Subcutaneous abdominal adipose tissue (tissue), 5 donors: ENCODE data around the gene HBP1.
"Not testable (repeated sequence)": the region's sequence is repeated elsewhere in the genome, so short reads cannot be mapped to it uniquely, and the experiment has no call there.

Experiments
- H3K27ac ChIP-seq: one replicate; pipeline ENCODE4 v1.7.0; 2013; ENCODE audit warnings: low read depth, mild to moderate bottlenecking, inconsistent platforms, low read length, moderate library complexity
- H3K27me3 ChIP-seq, 5 donors: one replicate each; pipeline ENCODE4 v1.7.0; 2013; ENCODE audit warnings: low read length in 5 of 5, inconsistent platforms in 1 of 5; ENCODE audit not compliant: control insufficient read depth in 5 of 5, insufficient read depth in 4 of 5
- H3K36me3 ChIP-seq, 5 donors: one replicate each; pipeline ENCODE4 v1.7.0; 2013; ENCODE audit warnings: low read length in 5 of 5; ENCODE audit not compliant: control insufficient read depth in 5 of 5, insufficient read depth in 5 of 5
- H3K4me1 ChIP-seq, 5 donors: one replicate each; pipeline ENCODE4 v1.7.0; 2013; ENCODE audit warnings: low read length in 5 of 5, mild to moderate bottlenecking in 3 of 5, moderate library complexity in 1 of 5; ENCODE audit not compliant: control insufficient read depth in 5 of 5, insufficient read depth in 5 of 5
- H3K4me3 ChIP-seq, 5 donors: one replicate each; pipeline ENCODE4 v1.7.0; 2013; ENCODE audit warnings: low read length in 5 of 5, low read depth in 1 of 5
- H3K9ac ChIP-seq, 5 donors: one replicate each; pipeline ENCODE4 v1.7.0; 2013; ENCODE audit warnings: low read length in 5 of 5, mild to moderate bottlenecking in 4 of 5, moderate library complexity in 3 of 5
- H3K9me3 ChIP-seq, 5 donors: one replicate each; pipeline ENCODE4 v1.7.0; 2013; ENCODE audit warnings: low read length in 5 of 5; ENCODE audit not compliant: control insufficient read depth in 5 of 5
- donor health status: healthy.
- donor health status: healthy.
- donor health status: healthy.
- donor health status: healthy.
- donor health status: healthy.

Gene HBP1

DNA sequence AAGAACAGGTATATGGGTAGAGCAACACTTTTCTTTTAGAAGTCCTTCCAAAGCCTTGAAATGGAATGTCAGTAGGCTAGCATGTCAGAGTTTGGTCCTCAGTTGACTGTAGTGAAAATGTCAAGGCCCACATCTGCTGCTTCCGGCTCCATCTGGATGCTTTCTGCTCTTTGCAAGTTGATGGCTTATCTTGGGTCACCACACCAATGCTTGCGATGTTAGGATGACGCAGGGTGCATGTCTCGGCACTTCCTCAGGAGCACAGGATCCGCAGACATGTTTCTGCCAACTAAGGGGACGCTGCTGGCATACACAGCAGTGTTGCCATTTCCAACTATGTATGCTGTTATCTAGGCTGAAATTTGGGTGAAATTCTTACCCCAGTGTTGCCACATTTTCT is 14.0 kb upstream of the HBP1 start:
- peaks cover 7 to 39% (median 30%) of the 10 kb centered on the region in 5 donors for H3K36me3 ChIP-seq
- peaks cover 0 to 16% (median 10%) of the 10 kb centered on the region in 5 donors for H3K4me1 ChIP-seq
- no peak overlapping the region for H3K27ac ChIP-seq
- no peaks in the 10 kb centered on the region for H3K9me3 ChIP-seq
- H3K9ac ChIP-seq = no peak overlapping the region
- no peaks in the 10 kb centered on the region for H3K27me3 ChIP-seq
- H3K4me3 ChIP-seq = no peak overlapping the region

DNA sequence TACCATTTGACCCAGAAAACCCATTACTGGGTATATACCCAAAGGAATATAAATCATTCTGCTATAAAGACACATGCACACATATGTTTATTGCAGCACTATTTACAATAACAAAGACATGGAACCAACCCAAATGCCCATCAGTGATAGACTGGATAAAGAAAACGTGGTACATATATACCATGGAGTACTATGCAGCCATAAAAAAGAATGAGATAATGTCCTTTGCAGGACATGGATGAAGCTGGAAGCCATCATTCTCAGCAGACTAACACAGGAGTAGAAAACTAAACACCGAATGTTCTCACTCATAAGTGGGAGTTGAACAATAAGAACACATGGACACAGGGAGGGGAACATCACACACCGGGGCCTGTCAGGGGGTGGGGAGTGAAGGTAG is 13.1 kb upstream of the HBP1 start:
- not testable (repeated sequence) for H3K27ac ChIP-seq, H3K9me3 ChIP-seq
- peaks cover 7 to 41% (median 31%) of the 10 kb centered on the region in 5 donors for H3K36me3 ChIP-seq

DNA sequence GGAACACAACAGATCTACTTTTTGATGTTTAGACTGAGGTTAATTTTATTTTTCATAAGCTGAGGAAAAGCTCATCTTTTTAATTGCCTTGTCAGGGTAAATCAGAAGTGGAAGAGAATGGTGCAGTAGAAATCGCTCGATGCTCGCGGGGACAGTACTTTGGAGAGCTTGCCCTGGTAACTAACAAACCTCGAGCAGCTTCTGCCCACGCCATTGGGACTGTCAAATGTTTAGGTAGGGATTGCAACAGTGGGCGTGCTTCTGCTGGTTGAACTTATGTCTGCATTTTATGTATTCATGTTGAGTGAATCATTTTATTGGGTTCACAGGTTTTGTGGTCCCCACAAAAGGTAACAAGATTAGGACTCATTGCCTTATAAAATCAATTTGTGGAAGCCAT is 11.7 kb upstream of the HBP1 start:
- peaks cover 0 to 16% (median 14%) of the 10 kb centered on the region in 5 donors for H3K4me1 ChIP-seq
- H3K4me3 ChIP-seq = no peak overlapping the region
- no peak overlapping the region for H3K9ac ChIP-seq
- H3K36me3 ChIP-seq = peaks cover 7 to 38% (median 26%) of the 10 kb centered on the region in 5 donors
- no peak overlapping the region for H3K27ac ChIP-seq
- no peaks in the 10 kb centered on the region for H3K27me3 ChIP-seq
- H3K9me3 ChIP-seq = no peaks in the 10 kb centered on the region

More for the DNA sequence above, 13.1 kb upstream of the HBP1 start:
- not testable (repeated sequence) for H3K9ac ChIP-seq, H3K4me3 ChIP-seq, H3K27me3 ChIP-seq
- H3K4me1 ChIP-seq = peaks cover 0 to 16% (median 14%) of the 10 kb centered on the region in 5 donors

DNA sequence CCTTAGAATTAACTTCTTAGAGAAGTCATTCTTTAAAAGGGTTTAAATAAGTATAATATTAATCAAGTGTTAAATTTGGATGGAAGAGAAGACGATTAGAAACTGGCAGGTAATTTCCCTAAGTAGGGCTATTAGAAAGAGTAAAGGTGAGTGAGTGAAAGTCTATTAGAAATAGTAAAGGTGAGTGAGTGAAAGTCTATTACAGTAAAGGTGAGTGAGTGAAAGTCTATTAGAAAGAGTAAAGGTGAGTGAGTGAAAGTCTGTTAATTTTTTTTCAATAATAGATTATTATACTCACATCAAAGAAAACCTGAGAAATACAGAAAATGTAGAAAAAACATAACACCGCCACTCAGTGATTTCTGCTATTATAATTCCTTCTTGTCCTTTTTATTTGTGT is 10.8 kb upstream of the HBP1 start:
- H3K9me3 ChIP-seq = no peaks in the 10 kb centered on the region
- peaks cover 7 to 32% (median 24%) of the 10 kb centered on the region in 5 donors for H3K36me3 ChIP-seq
- H3K9ac ChIP-seq = no peak overlapping the region
- H3K27ac ChIP-seq = no peak overlapping the region
- no peaks in the 10 kb centered on the region for H3K27me3 ChIP-seq
- peaks cover 0 to 16% (median 14%) of the 10 kb centered on the region in 5 donors for H3K4me1 ChIP-seq
- no peak overlapping the region for H3K4me3 ChIP-seq

DNA sequence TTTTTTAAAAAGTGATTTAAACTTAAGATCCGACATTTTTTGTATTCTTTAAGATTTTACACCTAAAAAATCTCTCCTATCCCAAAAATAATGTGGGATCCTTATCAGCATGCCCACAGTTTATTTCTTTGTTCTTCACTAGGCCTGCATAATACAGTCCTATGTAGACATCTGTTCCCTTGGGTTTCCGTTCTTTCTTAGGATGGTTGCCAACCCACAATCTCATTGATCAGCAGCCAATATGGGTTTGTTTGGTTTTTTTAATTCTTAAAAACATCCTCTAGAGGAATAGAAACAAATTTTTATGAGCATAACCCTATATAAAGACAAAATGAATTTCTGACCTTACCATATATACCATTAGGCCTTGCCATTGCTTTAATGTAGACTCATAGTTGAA is 8.4 kb upstream of the HBP1 start:
- Histone ChIP-seq H3K4me1 (peaks cover 0 to 7% (median 0%) of the 10 kb centered on the region in 5 donors), H3K9me3 (no peaks in the 10 kb centered on the region), H3K36me3 (peaks cover 4 to 23% (median 16%) of the 10 kb centered on the region in 5 donors), H3K9ac (peak overlapping the region in 1 of 5 donors; percentile 51), H3K4me3 (no peak overlapping the region), H3K27me3 (no peaks in the 10 kb centered on the region), H3K27ac (no peak overlapping the region)

DNA sequence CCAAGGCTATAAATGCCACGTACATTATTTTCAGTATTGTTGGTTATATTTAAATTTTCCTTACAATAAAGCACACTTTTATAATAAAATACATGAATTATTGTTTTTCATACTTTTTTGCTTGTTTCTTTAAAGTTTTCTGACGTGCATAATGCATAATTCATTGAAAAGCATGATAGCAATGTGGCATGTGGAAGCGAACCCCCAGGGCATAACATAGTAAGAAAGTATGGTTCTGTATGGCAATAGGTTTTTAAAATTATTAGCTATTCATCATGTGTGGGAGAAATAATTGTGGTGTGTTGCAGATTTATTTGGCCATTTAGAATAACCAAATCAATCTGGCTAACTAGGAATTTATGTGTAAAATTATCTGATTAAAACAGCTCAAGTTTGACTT is 7.4 kb upstream of the HBP1 start:
- Histone ChIP-seq H3K36me3 (peaks cover 4 to 23% (median 16%) of the 10 kb centered on the region in 5 donors), H3K27me3 (no peaks in the 10 kb centered on the region), H3K27ac (no peak overlapping the region), H3K9ac (no peak overlapping the region), H3K9me3 (no peaks in the 10 kb centered on the region), H3K4me3 (no peak overlapping the region), H3K4me1 (peaks cover 0 to 7% (median under 1%) of the 10 kb centered on the region in 5 donors)

DNA sequence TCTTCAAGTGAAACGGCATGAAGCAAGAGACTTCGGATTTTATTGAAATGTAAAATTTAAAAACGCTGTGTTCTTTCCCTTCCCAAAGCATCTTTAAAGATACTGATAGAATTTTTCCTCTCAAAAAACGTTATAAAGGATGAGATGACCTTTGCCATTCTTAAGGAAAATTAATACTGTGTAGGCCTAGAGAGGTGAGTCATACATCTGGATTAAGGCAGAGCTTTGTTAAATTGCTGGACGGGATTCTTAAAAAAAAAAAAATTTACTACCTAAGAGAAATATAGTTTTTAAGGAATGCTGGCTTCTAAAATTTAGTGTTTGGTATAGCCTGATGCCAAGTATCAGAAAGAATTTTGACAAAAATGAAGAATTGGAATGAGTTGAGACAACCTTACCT is 6.3 kb upstream of the HBP1 start:
- Histone ChIP-seq H3K9me3 (no peaks in the 10 kb centered on the region), H3K27ac (no peak overlapping the region), H3K4me1 (peaks cover 0 to 7% (median 4%) of the 10 kb centered on the region in 5 donors), H3K36me3 (peaks cover 0 to 20% (median 10%) of the 10 kb centered on the region in 5 donors), H3K4me3 (no peak overlapping the region), H3K27me3 (no peaks in the 10 kb centered on the region), H3K9ac (no peak overlapping the region)

DNA sequence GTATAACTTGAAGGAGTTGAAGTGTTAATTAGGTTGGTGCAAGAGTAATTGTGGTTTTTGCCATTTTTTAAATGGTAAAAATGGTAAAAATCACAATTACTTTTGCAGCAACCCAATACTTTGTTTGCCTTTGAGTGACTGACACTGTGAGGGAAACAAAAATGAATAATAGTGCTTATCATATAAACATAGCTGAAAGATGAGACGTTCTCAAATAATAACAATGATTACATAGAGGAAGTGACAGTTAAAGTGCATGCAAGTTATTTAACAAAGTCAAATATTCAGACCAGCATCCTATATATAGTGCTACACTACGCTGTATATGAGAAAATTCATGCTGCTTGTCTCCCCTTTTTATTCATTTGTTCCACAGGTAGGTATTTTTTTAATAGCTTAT is 4.7 kb upstream of the HBP1 start:
- H3K9me3 ChIP-seq = peaks cover 0 to 2% (median 0%) of the 10 kb centered on the region in 5 donors
- peaks cover 0 to 14% (median 6%) of the 10 kb centered on the region in 5 donors for H3K36me3 ChIP-seq
- peaks cover 4 to 13% (median 8%) of the 10 kb centered on the region in 5 donors for H3K4me1 ChIP-seq
- H3K27me3 ChIP-seq = no peaks in the 10 kb centered on the region
- H3K9ac ChIP-seq = no peak overlapping the region
- H3K4me3 ChIP-seq = no peak overlapping the region
- no peak overlapping the region for H3K27ac ChIP-seq

DNA sequence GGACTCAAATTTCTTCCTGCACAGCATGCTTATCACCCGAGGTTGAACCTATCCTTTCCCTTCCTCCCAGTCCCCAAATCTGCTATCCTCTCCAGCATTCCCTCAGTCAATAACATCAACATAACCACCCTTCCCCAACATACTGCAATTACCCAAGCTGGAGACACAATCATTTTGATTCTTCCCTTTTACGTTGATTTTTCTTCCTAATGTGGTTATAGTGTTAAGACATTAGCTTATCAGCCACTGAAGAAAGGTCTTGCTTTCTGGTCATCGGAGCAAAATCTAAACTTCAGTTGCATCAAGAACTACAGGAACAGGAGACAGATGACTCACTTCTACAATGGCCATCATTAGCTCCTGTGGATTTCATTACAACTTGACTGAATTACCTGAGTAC is 3.5 kb upstream of the HBP1 start:
- peaks cover 0 to 5% (median 0%) of the 10 kb centered on the region in 5 donors for H3K36me3 ChIP-seq
- H3K4me3 ChIP-seq = no peak overlapping the region
- H3K27ac ChIP-seq = no peak overlapping the region
- peaks cover 0 to 2% (median 0%) of the 10 kb centered on the region in 5 donors for H3K9me3 ChIP-seq
- H3K4me1 ChIP-seq = peaks cover 8 to 14% (median 13%) of the 10 kb centered on the region in 5 donors
- no peaks in the 10 kb centered on the region for H3K27me3 ChIP-seq
- no peak overlapping the region for H3K9ac ChIP-seq

DNA sequence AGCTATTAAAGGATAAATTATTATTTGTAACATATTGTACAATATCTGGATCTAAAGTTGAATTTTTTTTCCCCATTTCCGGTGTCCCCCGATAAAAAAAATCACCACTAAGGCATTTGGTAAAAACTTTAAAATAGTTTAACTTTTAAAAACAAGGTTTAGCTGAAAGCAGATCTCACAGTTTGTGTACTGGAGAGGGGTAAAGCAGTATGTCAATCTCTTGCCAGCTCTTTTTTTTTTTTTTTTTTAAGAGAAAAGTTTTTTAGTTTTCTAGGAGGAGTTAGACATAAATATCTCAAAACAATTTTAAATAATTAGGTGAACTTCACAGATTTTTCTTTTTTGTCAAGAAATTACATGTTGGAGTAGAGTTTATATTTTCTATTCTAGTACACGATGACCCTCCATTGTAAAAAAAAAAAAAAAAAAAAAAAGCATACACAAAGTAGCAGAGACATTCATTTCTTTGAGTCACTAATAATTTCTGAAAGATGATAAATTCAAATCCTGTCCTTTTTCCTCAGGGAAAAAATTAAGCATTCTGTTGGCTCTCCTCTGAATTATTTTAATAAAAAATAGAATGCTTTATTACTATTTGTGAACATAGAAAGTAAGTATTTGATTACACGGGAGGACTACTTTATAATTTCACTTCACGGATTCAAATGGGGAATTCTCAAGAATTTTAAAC is 1.9 kb upstream of the HBP1 start:
- peaks cover 8 to 26% (median 22%) of the 10 kb centered on the region in 5 donors for H3K4me1 ChIP-seq
- peak overlapping the region; percentile 99 for H3K27ac ChIP-seq
- peak overlapping the region; percentile 74 to 98 (median 83) for H3K9ac ChIP-seq
- no peaks in the 10 kb centered on the region for H3K27me3 ChIP-seq
- H3K36me3 ChIP-seq = peaks cover 0 to 3% (median 0%) of the 10 kb centered on the region in 5 donors
- H3K9me3 ChIP-seq = peaks cover 0 to 2% (median 0%) of the 10 kb centered on the region in 5 donors
- peak overlapping the region; percentile 66 to 98 (median 83) for H3K4me3 ChIP-seq
